ENCODE measurements around the gene KCNJ15.

The KCNJ15 gene

DNA sequence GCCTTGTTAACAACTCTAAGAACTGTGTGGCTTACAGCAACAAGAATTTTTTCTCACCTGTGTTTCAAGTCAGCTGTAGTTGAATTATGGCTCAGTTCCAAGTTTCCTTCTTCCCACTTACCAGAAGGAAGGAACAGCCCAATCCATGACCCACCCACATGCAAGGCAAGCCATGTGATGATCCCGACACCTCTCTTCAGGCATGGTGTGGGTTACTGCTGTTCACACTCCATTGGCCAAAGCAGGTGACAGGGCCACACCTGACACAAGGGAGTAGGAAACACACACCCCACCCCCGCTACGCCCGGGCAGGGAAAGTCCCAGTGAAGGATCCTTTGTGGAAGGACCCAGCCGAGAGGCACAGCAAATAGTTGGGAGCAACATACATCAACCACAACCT, 36.3 kb downstream of the KCNJ15 start:
- TF ChIP-seq, protein P1, sequence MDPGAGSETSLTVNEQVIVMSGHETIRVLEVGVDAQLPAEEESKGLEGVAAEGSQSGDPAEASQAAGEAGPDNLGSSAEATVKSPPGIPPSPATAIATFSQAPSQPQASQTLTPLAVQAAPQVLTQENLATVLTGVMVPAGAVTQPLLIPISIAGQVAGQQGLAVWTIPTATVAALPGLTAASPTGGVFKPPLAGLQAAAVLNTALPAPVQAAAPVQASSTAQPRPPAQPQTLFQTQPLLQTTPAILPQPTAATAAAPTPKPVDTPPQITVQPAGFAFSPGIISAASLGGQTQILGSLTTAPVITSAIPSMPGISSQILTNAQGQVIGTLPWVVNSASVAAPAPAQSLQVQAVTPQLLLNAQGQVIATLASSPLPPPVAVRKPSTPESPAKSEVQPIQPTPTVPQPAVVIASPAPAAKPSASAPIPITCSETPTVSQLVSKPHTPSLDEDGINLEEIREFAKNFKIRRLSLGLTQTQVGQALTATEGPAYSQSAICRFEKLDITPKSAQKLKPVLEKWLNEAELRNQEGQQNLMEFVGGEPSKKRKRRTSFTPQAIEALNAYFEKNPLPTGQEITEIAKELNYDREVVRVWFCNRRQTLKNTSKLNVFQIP (CRISPR knock-in tag; IDR thresholded peaks at IDR 0.05; ENCODE audit: borderline replicate concordance, low read depth) = no peak
- no peak for TF ChIP-seq ZNF565 (CRISPR knock-in tag; conservative IDR thresholded peaks at IDR 0.05; ENCODE audit: low read depth)
- TF ChIP-seq, protein P2, sequence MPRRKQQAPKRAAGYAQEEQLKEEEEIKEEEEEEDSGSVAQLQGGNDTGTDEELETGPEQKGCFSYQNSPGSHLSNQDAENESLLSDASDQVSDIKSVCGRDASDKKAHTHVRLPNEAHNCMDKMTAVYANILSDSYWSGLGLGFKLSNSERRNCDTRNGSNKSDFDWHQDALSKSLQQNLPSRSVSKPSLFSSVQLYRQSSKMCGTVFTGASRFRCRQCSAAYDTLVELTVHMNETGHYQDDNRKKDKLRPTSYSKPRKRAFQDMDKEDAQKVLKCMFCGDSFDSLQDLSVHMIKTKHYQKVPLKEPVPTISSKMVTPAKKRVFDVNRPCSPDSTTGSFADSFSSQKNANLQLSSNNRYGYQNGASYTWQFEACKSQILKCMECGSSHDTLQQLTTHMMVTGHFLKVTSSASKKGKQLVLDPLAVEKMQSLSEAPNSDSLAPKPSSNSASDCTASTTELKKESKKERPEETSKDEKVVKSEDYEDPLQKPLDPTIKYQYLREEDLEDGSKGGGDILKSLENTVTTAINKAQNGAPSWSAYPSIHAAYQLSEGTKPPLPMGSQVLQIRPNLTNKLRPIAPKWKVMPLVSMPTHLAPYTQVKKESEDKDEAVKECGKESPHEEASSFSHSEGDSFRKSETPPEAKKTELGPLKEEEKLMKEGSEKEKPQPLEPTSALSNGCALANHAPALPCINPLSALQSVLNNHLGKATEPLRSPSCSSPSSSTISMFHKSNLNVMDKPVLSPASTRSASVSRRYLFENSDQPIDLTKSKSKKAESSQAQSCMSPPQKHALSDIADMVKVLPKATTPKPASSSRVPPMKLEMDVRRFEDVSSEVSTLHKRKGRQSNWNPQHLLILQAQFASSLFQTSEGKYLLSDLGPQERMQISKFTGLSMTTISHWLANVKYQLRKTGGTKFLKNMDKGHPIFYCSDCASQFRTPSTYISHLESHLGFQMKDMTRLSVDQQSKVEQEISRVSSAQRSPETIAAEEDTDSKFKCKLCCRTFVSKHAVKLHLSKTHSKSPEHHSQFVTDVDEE (CRISPR knock-in tag; IDR thresholded peaks at IDR 0.05) = no peak
- TF ChIP-seq RARB (CRISPR knock-in tag; IDR thresholded peaks at IDR 0.05) = no peak
- TF ChIP-seq SNAI2 (CRISPR knock-in tag; IDR thresholded peaks at IDR 0.05) = no peak
- TF ChIP-seq CSDC2 (CRISPR knock-in tag; IDR thresholded peaks at IDR 0.05) = no peak
- no peak for TF ChIP-seq ISL1 (CRISPR knock-in tag; IDR thresholded peaks at IDR 0.05)
- TF ChIP-seq ZFP3 (CRISPR knock-in tag; IDR thresholded peaks at IDR 0.05) = no peak
- no peak for TF ChIP-seq ZC3H10 (CRISPR knock-in tag; IDR thresholded peaks at IDR 0.05)
- TF ChIP-seq BACH2 (CRISPR knock-in tag; IDR thresholded peaks at IDR 0.05; ENCODE audit: borderline replicate concordance) = no peak
- no peak for TF ChIP-seq ZNF8 (CRISPR knock-in tag; IDR thresholded peaks at IDR 0.05)
- no peak for TF ChIP-seq ARNTL (CRISPR knock-in tag; IDR thresholded peaks at IDR 0.05; ENCODE audit: borderline replicate concordance, low read depth)
- TF ChIP-seq TOX (CRISPR knock-in tag; IDR thresholded peaks at IDR 0.05; ENCODE audit: borderline replicate concordance) = no peak
- no peak for TF ChIP-seq TCF4 (CRISPR knock-in tag; IDR thresholded peaks at IDR 0.05; ENCODE audit: borderline replicate concordance)
- no peak for TF ChIP-seq ZNF70 (CRISPR knock-in tag; IDR thresholded peaks at IDR 0.05)
- TF ChIP-seq PPARA (CRISPR knock-in tag; IDR thresholded peaks at IDR 0.05; ENCODE audit: borderline replicate concordance) = no peak
- no peak for ATAC-seq

DNA sequence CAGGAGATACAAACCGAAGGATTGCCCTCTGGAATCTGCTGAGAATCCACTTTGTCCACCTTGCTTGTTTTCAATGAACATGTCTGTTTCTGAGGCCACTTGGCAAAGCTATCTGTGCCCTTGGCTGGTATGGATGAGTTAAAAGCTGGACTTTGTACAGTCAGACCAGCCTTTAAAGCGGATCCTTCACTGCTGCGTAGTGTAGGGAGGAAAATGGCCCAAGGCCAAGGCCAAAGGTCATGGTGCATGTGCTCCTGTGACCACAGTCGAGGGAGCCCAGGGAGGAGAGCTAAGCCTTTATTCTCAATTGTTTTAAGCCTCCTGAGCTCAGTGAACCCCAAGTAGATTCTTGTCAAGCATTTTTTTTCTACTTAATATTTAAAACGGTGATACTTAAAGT, 37.0 kb downstream of the KCNJ15 start:
- TF ChIP-seq, protein P3, sequence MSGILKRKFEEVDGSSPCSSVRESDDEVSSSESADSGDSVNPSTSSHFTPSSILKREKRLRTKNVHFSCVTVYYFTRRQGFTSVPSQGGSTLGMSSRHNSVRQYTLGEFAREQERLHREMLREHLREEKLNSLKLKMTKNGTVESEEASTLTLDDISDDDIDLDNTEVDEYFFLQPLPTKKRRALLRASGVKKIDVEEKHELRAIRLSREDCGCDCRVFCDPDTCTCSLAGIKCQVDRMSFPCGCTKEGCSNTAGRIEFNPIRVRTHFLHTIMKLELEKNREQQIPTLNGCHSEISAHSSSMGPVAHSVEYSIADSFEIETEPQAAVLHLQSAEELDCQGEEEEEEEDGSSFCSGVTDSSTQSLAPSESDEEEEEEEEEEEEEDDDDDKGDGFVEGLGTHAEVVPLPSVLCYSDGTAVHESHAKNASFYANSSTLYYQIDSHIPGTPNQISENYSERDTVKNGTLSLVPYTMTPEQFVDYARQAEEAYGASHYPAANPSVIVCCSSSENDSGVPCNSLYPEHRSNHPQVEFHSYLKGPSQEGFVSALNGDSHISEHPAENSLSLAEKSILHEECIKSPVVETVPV (CRISPR knock-in tag; IDR thresholded peaks at IDR 0.05) = no peak
- TF ChIP-seq, protein P4, sequence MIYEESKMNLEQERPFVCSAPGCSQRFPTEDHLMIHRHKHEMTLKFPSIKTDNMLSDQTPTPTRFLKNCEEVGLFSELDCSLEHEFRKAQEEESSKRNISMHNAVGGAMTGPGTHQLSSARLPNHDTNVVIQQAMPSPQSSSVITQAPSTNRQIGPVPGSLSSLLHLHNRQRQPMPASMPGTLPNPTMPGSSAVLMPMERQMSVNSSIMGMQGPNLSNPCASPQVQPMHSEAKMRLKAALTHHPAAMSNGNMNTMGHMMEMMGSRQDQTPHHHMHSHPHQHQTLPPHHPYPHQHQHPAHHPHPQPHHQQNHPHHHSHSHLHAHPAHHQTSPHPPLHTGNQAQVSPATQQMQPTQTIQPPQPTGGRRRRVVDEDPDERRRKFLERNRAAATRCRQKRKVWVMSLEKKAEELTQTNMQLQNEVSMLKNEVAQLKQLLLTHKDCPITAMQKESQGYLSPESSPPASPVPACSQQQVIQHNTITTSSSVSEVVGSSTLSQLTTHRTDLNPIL (CRISPR knock-in tag; IDR thresholded peaks at IDR 0.05; ENCODE audit: low read depth) = no peak
- TF ChIP-seq ARNTL (CRISPR knock-in tag; IDR thresholded peaks at IDR 0.05; ENCODE audit: borderline replicate concordance, low read depth) (no peak), ZC3H10 (CRISPR knock-in tag; IDR thresholded peaks at IDR 0.05) (no peak), ISL1 (CRISPR knock-in tag; IDR thresholded peaks at IDR 0.05) (no peak), RARB (CRISPR knock-in tag; IDR thresholded peaks at IDR 0.05) (no peak), TOX (CRISPR knock-in tag; IDR thresholded peaks at IDR 0.05; ENCODE audit: borderline replicate concordance) (no peak), ZNF565 (CRISPR knock-in tag; conservative IDR thresholded peaks at IDR 0.05; ENCODE audit: low read depth) (no peak), GLIS3 (CRISPR knock-in tag; IDR thresholded peaks at IDR 0.05) (no peak), PPARA (CRISPR knock-in tag; IDR thresholded peaks at IDR 0.05; ENCODE audit: borderline replicate concordance) (no peak), ESRRG (CRISPR knock-in tag; IDR thresholded peaks at IDR 0.05) (no peak), OSR1 (CRISPR knock-in tag; IDR thresholded peaks at IDR 0.05) (no peak), TCF4 (CRISPR knock-in tag; IDR thresholded peaks at IDR 0.05; ENCODE audit: borderline replicate concordance) (no peak), ZNF70 (CRISPR knock-in tag; IDR thresholded peaks at IDR 0.05) (no peak)
- TF ChIP-seq, protein P5, sequence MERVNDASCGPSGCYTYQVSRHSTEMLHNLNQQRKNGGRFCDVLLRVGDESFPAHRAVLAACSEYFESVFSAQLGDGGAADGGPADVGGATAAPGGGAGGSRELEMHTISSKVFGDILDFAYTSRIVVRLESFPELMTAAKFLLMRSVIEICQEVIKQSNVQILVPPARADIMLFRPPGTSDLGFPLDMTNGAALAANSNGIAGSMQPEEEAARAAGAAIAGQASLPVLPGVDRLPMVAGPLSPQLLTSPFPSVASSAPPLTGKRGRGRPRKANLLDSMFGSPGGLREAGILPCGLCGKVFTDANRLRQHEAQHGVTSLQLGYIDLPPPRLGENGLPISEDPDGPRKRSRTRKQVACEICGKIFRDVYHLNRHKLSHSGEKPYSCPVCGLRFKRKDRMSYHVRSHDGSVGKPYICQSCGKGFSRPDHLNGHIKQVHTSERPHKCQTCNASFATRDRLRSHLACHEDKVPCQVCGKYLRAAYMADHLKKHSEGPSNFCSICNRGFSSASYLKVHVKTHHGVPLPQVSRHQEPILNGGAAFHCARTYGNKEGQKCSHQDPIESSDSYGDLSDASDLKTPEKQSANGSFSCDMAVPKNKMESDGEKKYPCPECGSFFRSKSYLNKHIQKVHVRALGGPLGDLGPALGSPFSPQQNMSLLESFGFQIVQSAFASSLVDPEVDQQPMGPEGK (CRISPR knock-in tag; IDR thresholded peaks at IDR 0.05; ENCODE audit: borderline replicate concordance) = no peak
- TF ChIP-seq, protein P2 (CRISPR knock-in tag; IDR thresholded peaks at IDR 0.05) = no peak
- no peak for ATAC-seq

Data from SK-N-SH treated with all-trans-retinoic acid at 6 μM for 48 hours (cell line).